GM21717 (cell line): Measurements from ENCODE around the gene HEXIM1.
A peak's percentile ranks its signal among the peaks of the same experiment; 100 is the strongest.

Source experiments
- ATAC-seq: cut with Tn5 transposase; IDR thresholded peaks from one replicate; pipeline ENCODE4 v1.9.1; 2021; ENCODE audit warnings: mild to moderate bottlenecking, moderate library complexity; ENCODE audit not compliant: unreplicated experiment

The HEXIM1 gene, protein sequence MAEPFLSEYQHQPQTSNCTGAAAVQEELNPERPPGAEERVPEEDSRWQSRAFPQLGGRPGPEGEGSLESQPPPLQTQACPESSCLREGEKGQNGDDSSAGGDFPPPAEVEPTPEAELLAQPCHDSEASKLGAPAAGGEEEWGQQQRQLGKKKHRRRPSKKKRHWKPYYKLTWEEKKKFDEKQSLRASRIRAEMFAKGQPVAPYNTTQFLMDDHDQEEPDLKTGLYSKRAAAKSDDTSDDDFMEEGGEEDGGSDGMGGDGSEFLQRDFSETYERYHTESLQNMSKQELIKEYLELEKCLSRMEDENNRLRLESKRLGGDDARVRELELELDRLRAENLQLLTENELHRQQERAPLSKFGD

DNA sequence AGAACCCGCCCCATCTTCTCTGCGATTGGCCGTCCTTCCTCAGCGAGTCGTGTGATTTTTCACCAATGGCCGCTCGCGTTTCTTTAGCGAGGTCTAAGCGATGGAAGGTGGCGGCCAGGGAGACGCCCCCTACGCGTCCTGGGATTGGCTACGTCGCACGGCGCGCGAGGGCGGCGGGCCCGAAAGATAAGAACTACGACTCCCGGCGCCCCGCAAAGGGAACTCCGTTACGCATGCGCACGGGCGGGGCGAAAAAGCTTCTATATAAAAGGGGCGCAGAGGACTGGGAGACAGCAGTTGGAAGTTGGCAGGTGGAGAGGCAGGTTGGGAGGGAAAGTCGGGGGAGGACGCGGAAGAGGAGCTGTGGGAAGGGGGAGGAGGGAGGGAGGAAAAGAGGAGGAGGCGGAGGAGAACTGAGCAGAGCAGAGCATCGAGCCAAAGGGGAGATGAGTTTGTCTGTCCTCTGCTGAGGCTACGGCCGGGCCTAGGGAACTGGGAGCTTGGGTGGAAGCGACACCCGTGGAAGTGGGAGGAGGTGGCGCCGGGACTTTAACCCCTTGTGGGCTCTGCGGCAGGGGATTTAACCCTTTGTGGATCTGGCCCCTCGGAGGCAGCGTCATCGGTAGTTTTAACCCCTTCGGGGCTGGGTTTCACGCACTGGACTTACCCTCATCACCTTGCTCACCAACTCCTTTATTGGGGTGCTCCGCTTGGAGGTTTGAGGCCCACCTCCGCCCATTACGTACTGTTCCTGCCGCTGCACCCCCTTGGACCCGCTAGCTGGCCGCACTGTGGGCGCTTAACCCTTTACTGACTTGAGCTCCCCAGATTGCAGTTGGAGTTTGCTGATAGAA is at the start of gene HEXIM1:
TSS of gene HEXIM1 (plus strand) at position 293 of the 854 bp plus-strand sequence. CDS start 716 bp downstream, outside the sequence.
- ATAC-seq = peak; percentile 54

DNA sequence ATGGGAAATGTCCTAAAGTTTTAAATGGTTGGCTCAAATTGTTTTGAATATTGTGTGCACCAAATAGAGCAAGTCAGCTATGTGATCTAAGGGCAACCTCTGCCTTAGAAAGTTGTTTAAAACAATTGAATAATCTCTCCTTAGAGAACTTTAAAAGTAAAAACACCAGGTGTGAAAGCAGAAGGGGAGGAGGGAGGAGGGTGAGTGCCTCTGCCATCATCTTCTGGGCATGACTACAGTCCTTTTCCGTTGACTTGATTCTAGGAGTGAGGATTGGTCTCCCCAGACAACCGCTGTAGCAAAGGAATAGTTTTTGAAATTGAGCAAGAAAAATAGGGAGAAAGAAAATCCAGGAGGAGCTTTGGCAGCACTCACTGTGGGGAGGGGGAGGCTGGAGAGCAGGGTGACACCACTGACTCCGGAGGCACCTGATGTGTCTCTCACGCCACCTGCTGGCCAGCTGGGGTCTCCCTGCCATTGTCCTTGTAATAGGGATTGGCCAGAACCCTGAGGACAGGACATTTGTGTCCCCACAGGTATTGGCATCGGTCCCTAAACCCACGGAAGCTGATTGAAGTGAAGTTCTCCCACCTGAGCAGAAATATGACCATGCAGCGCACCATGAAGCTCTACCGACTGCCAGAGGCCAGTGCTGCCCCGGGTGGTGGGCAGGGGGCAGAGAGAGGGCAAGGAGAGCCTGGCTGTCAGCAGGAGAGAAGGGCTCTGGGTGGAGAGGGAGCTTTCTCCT is 49.2 kb upstream of the HEXIM1 start:
- ATAC-seq = no peak

DNA sequence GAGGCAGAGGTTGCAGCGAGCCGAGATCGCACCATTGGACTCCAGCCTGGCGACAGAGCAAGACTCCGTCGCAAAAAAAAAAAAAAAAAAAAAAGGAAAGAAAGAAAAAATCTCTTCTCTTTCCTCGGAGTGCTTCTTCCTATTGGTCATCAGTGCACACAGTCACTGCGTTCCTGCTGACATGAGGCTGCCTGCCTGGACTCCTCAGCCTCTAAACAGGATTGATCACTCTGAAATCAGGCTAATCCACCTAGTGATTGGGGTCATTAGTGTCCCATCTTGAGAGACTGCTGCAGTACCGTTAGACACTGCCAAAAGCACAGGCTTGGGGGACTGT is 46.8 kb upstream of the HEXIM1 start:
- no peak for ATAC-seq

DNA sequence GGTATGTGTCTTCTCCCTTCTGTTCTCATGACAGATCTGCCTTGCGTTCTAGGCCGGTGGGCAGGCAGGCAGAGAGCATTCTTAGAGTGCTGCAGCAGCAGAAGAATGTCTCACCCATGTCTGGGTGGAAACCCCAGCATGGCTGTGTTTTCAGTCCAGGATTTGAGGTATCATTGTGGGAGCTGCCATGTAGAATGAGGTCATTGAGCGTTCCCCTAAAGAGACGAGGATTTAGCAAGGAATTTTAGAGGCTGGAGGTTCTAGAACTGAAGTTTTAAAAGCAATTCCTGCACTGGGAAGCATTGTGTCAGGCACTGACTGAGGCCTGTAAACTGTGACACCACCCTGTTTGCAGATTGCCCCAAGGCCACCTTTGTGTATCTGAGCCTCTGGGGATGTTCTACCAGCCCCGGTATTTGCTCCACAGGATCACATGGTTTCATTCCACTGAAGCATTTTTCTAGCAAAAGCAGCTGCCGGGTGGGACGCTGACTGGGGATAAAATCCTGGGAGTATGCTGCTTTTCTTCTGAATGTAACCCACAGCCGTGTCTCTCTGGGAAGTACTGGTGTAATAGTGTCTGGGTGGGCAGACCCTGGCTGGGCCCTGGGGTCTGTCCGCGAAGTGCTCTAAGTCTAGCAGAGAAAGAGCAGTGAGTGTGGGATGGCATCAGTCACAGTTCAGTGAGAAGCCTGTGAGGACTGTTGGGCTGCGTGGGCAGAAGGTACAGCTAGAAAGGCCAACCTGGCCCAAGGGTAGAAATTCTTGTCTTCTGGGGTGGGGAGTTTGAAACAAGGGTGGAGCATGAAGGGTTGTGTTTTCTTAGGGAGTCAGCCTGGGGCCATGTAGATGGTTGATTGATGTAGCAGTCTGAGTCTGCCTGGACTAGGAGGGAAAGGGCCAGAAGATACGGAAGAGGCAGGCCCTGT is 46.1 kb upstream of the HEXIM1 start:
- ATAC-seq = no peak

DNA sequence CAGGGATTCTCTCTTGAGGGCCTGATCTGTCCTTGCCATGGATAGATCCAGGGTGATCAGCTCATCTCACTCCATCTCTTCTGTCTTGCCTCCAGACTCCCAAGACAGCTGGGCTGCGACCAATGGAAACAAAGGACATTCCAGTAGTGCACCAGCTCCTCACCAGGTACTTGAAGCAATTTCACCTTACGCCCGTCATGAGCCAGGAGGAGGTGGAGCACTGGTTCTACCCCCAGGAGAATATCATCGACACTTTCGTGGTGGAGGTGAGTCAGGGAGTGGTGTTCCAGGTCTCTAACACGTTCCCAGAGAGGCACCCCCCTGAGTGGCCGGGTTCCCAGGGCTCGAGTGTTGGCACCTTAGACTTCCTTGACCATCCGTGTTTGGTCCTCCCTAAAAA is 45.4 kb upstream of the HEXIM1 start:
- no peak for ATAC-seq

DNA sequence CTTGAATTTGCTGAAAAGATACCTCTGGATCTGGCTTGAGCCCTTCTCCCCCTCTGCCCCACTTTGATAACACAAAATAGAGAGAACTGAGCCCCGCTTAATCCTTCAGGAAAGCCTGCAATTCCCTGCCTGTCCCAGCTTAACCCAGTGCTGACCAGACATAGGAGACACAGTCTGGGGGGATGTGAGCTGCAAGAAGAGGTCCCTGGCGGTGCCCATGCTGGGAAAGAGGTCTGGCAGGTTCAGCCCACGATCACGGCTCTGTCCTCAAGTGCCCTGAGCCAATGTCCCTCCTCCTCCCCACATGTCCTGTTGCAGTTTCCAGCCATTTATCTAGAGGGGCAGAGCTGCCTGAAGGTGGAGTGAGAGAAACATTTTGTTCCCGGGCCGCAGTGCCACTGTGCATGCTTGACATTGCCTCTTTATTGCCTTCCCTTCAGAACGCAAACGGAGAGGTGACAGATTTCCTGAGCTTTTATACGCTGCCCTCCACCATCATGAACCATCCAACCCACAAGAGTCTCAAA is 44.9 kb upstream of the HEXIM1 start:
- ATAC-seq = no peak

DNA sequence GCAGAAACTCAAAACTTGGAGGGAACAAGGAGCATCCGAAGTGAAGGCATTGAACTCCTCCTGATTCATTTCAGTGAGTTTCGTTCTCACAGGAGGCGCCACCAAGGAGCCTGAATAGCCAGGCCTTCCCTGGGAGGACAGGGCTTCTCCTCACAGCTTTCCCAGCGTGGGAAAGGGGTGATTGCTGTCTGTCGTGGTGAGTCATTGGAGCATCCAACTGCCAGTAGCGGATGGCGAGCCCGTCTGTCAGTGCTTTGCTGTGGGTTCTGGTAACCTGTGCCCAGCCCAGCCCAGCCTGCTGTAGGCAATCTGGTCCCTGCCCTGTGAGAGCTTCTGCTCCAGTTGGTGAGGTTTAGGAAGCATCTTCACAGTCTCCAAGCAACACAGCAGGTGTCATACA is 44.2 kb upstream of the HEXIM1 start:
- no peak for ATAC-seq

DNA sequence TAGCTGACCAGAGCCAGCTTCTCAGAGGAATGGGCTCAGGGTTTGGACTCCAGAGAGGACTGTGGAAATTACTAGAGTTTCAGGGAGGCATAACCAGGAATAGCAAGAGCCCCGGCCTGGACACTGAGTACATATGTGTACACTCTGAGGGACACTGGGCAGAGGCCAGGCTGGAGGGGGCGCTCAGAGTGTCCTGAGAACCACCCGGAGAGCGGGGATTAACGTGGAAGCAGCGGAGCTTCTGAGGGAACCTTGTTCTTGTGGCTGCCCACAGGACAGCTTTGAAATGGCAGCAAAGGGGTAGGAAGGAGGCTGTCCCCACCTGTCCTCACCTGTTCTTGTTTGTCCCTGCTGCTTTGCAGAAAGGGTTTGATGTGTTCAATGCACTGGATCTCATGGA is 43.8 kb upstream of the HEXIM1 start:
- no peak for ATAC-seq

DNA sequence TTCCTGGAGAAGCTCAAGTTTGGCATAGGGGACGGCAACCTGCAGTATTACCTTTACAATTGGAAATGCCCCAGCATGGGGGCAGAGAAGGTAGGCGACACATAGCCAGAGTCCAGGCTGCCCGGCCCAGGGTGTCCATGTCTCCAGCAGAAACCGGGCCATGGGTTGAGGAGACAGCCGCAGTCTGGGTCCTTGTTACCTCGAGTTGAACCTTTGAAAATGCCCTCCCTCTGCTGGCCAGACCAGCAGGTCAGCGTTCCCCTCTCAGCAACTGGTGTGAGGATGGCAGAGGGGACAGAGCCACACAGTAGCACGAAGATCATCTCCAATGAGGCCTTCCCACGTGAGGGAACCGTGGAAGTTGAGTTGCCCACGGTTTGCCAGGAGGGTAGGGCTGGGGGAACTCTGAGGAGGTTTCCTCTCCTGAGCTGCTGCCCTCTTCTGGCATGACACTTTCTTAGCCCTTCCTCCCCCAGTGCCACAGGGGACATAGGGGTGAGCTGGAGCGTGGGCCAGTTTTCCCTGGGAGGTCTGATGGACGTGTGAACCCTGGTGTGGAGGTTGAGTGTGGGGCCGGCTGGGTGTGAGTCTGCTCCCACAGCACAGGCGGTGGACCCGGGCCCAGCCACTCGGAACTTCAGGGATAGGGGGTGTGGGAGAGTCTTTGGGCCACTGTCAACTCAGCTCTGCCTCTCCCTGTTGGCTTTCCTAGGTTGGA is 43.2 kb upstream of the HEXIM1 start:
- no peak for ATAC-seq

DNA sequence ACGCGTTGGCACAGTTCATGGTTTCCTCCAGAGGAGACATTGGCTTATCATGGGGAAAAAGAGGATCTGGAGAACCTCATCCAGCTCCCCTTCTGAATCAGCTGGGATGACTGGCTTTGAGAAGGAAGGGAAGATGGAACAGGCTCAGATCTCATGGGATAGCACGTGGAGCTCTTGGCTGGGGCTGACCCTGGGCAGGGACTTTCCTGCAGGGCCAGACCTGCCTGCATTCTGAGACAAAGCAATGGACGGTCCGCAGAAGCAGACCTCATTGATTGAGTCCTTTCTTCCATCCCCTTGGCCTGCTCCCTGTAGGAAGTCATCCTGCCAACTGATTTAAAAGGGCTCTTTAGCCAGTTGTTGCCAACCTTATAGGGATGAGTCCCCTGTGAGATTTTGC is 42.2 kb upstream of the HEXIM1 start:
- ATAC-seq = no peak

DNA sequence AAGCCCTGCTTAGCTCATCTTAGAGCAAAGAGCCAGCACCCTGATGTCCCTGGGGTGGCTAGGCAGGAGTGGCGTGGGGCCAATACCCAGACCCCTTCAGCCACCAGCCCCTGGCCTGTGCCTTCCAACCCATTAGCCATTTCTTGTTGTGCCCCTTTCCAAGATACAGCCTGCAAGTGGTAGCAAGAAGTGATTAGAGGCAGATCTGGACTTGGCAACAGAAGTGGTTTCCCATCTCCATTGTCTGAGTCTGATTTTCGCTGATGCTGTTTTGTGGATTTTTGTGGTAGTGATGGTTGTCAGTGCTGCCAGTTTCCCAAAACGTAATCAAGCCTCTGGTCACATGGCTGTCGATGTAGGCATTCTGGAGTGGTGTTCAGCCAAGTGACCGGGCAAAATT is 41.7 kb upstream of the HEXIM1 start:
- no peak for ATAC-seq

DNA sequence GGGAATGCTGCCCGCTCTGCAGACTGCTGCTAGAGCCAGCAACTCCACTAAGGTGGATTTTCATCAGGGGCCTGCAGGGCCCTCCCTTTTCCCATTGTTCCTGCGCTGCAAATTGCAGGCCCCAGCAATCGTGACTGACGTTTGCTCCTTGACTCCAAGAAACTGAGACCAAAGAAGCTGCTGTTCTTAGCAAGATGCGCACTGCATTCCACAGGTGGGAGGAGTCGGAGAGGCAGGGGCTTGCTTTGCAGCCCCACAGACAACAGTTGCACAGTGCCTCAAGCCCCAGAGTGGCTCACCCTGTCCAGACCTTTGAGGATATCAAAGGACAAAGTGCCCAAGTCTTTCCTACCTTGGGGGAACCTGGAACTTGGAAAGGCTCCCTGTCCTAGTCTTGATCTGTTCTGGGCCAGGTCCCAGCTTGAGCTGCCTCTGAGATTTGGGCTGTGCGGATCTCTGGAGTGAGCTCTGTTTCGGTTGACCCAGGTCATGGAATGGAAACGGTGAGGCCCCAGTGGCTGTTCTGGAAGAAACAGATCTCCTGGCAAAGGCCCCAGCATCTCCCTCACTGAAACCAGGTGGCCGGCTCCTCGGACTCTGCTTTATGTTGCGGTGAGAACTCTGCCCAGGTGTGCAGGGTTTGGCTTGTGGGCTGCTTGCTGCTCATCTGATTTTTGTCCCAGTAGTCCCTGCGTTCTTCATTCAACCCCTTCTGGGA is 40.8 kb upstream of the HEXIM1 start:
- ATAC-seq = no peak

DNA sequence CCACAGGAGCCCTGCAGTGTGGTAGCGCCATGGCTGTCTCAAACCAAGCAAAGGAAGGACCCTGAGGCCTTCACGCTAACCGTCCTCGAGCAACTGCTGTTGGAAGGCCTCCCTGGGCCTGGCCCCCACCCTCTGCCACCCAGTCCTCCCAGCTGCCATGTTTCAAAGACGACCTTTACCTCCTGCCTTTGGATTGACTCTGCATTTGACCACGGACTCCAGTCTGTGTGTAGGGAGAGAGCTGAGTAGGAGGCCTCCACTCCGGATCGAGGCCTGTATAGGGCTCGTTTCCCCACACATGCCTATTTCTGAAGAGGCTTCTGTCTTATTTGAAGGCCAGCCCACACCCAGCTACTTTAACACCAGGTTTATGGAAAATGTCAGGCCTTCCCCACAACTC is 40.2 kb upstream of the HEXIM1 start:
- ATAC-seq = no peak

DNA sequence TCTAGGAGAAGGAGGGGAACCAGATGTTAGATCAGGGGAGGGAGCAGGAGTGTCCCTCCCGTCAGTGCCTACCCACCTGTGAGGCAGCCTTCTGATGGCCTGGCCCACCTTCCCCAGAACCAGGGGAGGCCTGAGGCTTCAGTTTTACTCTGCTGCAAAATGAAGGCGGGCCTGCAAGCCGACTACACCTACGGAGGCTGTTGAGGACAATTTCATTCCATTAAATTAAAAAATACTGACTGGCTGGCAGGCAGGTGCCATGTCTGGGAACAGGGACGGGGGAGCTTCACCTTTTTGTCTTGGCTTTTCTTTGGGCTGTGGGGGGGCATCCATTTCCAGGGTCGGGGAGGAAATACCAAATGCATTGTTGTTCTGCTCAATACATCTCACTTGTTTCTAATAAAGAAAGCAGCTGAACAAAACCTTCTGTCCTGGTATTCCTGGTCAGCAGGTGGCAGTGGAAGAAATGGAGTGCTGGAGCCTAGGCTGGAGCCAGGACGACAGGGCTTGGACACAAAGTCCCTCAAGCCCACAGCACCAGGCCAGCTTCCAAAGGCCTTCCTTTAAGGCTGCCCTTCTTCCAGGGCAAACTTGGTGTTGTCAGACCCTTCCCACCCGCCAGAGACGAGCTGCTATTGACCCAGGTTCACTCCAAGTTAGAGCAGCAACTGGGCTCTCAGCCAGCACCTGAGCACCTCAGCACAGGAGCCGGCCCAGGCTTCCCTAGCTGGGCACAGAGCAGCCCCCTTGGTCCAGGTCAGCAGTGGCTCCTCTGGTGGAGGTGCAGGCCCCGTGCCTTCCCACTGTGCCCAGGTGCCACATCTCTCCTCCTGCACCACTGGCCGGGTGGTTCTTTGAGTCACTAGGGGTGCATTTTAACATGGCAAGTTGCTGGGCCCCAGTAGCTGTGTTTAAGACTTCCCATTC is 39.4 kb upstream of the HEXIM1 start:
- no peak for ATAC-seq

DNA sequence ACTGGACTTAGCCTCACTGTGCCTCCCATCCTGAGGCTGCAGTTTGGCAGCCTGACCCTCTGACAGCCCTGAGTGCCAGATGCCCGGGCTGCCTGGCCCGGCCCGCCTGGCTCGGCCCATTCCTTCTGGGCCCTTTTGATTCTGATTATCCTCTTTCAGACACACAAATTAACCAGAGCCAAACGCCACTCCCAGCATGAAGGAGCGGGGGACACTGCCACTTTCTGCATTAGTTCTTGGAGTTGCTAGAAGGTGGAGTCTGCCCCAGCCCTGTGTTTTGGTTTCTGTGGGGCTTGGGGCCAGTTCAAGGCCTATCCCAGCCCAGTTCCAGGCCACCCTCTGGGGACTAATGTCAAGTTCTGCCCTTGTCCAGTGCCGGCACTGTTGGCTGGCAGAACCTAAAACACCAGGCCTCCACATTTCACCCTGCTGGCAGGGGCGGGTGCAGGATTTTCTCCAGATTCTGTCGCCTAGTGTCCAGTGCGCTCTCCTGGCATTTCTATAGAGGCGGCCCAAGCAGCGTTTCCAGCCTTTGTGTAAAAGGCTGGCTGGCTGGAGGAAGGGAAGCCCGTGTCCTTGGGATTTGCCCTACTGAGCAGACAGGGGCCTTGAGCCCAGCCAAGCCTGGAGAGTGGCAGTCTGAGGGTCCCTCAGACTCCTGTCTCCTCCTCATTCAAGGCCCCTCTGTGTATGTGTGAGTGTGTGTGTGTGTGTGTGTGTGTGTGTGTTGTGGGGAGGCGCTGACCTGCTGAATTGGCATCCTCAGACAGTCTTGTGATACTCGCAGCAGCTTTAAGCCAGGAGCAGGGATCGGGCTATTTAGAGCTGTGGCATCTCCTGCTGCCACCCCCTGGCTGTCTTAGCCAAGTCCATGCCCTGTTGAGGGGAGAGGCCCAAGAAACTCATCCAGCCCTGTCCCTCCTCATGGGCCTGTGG is 37.3 kb upstream of the HEXIM1 start:
- ATAC-seq = no peak

DNA sequence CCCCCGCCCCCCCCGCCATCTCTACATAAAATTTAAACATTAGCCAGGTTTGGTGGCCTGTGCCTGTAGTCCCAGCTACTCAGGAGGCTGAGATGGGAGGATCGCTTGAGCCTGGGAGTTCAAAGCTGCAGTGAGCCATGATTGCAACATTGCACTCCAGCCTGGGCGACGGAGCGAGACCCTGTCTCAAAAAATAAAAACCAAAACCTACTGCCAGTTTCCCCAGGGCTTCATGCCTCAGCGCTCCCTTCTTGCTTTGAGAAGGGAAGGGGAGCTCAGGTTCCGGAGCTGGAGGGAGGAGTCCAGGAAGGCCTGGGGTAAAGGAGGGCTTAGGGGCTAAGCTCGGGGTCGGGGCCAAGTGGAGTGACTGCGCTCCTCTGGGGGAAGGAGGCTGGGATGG is 36.4 kb upstream of the HEXIM1 start:
- ATAC-seq = no peak
